Measurements from ENCODE around the gene NUP214. TPM values are rescaled to one million over a fixed set of nuclear protein-coding genes. Genes with fewer than 3 reads are reported as not detected.
A peak's percentile ranks its signal among the peaks of the same experiment; 100 is the strongest.

The NUP214 gene
- polyA plus RNA-seq, 1 donor from 2014 or later: 23.0 TPM

DNA sequence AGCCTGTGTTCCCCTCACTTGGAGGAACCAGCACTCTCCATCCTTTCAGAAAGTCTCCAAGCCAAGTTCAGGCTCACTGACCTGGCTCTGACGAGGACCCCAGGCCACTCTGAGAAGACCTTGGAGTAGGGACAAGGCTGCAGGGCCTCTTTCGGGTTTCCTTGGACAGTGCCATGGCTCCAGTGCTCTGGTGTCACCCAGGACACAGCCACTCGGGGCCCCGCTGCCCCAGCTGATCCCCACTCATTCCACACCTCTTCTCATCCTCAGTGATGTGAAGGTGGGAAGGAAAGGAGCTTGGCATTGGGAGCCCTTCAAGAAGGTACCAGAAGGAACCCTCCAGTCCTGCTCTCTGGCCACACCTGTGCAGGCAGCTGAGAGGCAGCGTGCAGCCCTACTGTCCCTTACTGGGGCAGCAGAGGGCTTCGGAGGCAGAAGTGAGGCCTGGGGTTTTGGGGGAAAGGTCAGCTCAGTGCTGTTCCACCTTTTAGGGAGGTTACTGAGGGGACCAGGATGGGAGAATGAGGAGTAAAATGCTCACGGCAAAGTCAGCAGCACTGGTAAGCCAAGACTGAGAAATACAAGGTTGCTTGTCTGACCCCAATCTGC is 4.7 kb upstream of the NUP214 start:
- peaks cover 4 to 10% (median 8%) of the 10 kb centered on the region in 3 donors for H3K4me1 Mint-ChIP-seq
- H3K36me3 Mint-ChIP-seq: no peaks in the 10 kb centered on the region
- H3K4me3 Mint-ChIP-seq: no peak overlapping the region
- H3K27me3 Mint-ChIP-seq: peaks cover 12% of the 10 kb centered on the region
- peaks cover 0 to 1% (median 0%) of the 10 kb centered on the region in 3 donors for H3K9me3 Mint-ChIP-seq
- H3K27ac Mint-ChIP-seq: no peak overlapping the region

DNA sequence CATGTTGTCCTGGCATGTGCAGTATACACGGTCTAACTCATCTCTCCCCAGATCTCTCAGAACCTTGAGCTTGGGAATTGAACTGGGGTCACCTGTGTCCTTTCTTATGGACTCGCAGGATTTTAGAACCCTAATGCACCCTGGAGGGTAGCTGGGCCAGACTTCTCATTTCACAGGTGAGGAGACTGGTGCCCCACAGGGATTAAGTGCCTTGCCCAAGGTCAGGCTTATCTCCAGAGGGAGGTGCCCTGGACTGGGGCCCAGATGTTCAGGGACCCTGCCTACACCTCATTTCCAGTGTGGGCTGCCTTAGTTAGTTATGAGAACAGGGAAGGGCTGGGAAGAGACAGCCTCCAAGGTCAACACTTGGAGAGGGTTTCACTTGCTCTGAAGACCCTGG is 4.0 kb upstream of the NUP214 start:
- Mint-ChIP-seq H3K27ac (no peak overlapping the region), H3K4me3 (peak overlapping the region in 1 of 4 donors; percentile 52), H3K36me3 (no peaks in the 10 kb centered on the region), H3K27me3 (peaks cover 12% of the 10 kb centered on the region), H3K9me3 (peaks cover 0 to 1% (median 0%) of the 10 kb centered on the region in 3 donors), H3K4me1 (peaks cover 8 to 13% (median 13%) of the 10 kb centered on the region in 3 donors)

DNA sequence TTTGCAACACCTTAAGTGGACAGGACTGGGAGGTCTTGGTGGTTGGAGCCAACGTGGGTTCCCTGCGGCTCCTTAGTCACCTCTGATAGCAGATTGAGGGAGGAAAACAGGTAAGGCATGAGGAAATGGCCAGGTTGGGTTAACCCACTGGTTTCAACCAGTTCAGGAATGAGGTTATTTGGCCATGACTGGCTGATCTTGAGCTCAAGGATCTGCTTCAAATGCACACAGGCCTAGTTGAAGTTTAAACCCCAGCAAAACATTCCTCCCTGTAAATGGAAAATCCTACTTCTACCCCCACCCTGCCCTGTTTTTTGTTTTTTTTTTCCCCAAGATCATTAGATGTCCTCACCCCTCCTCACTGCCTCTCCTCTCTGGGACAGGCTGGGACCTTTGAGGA is 3.2 kb upstream of the NUP214 start:
- Mint-ChIP-seq H3K4me1 (peaks cover 10 to 13% (median 13%) of the 10 kb centered on the region in 3 donors), H3K27me3 (peaks cover 12% of the 10 kb centered on the region), H3K9me3 (peaks cover 0 to 1% (median 0%) of the 10 kb centered on the region in 3 donors), H3K27ac (peak overlapping the region in 1 of 3 donors; percentile 36), H3K4me3 (peak overlapping the region in 1 of 4 donors; percentile 52), H3K36me3 (no peaks in the 10 kb centered on the region)

DNA sequence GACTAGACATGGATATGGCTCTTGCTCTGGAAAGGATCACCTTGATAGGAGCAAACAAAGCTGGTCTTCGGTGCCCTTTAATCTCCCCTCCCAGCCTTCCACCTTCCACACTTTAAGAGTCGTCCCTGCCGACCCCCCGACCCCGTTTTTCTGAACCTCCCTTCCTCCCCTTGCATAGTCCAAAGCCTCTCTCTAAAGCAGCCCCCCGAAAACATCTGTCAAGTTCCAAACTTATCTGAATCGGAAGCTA is 423 bp upstream of the NUP214 start:
- Mint-ChIP-seq H3K36me3 (no peaks in the 10 kb centered on the region), H3K9me3 (no peaks in the 10 kb centered on the region), H3K27me3 (peaks cover 2% of the 10 kb centered on the region), H3K4me1 (peaks cover 17 to 20% (median 18%) of the 10 kb centered on the region in 3 donors), H3K27ac (peak overlapping the region; percentile 93 to 99 (median 97)), H3K4me3 (peak overlapping the region; percentile 95 to 99 (median 99))

DNA sequence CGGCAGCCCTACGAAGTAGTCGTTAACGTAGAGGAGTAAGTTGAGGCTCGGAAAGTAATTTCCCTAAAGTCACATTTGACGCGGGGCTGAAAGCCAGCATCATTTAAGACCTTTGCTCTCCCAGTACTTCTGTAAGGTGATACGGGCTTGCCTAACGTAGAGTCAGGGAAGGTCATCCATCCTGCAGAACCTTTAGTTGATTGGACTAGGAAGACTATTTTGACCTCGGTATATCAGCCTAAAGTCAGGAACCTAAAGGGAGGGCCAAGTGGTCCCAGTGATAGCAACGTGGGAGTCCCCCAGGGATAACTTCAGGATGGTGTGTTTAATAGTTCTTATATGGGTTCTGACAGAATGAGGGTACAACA is 657 bp downstream of the NUP214 start:
- Mint-ChIP-seq H3K27me3 (no peaks in the 10 kb centered on the region), H3K9me3 (no peaks in the 10 kb centered on the region), H3K36me3 (no peaks in the 10 kb centered on the region), H3K4me3 (peak overlapping the region; percentile 95 to 99 (median 99)), H3K4me1 (peaks cover 18 to 20% (median 18%) of the 10 kb centered on the region in 3 donors), H3K27ac (peak overlapping the region; percentile 93 to 99 (median 97))

DNA sequence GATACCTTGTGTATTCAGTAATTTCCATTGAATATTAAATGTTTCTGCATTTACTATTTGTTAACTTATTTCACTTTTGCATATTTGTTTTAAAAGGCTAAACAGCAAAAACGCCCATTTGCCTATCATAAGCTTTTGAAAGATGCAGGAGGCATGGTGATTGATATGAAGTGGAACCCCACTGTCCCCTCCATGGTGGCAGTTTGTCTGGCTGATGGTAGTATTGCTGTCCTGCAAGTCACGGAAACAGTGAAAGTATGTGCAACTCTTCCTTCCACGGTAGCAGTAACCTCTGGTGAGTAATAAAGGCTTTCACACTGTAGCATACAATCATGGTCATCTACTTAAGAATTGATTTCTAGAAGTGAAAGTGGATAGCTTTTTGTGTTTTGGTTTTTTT is 3.8 kb downstream of the NUP214 start:
- peak overlapping the region in 1 of 4 donors; percentile 66 for H3K4me3 Mint-ChIP-seq
- no peaks in the 10 kb centered on the region for H3K36me3 Mint-ChIP-seq

DNA sequence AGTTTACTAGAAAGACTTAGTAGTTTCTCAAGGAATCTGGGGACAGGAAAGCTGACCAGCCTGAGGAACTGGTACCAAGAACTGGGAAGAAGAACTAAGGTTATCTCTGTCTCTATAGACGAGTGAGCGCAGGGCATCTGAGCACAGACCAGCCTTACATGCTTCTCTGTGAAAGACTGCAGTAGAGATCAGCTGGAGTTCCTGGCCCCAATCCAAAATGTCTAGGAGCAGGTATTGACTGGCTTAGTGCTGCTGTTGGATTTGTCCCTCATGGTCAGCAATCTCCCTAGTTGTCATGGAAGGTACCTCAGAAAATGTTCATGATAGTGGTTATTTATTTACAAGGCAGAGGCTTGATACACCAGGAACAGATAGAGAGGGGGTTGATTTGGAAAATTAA is 13.3 kb downstream of the NUP214 start:
- Mint-ChIP-seq H3K27ac (no peak overlapping the region), H3K9me3 (no peaks in the 10 kb centered on the region), H3K27me3 (no peaks in the 10 kb centered on the region), H3K4me1 (peaks cover 0 to 4% (median 1%) of the 10 kb centered on the region in 3 donors), H3K4me3 (no peak overlapping the region), H3K36me3 (peaks cover 2% of the 10 kb centered on the region)

More for the DNA sequence above, 3.8 kb downstream of the NUP214 start:
- Mint-ChIP-seq H3K27me3 (no peaks in the 10 kb centered on the region), H3K27ac (no peak overlapping the region), H3K4me1 (peaks cover 18 to 20% (median 18%) of the 10 kb centered on the region in 3 donors), H3K9me3 (no peaks in the 10 kb centered on the region)

DNA sequence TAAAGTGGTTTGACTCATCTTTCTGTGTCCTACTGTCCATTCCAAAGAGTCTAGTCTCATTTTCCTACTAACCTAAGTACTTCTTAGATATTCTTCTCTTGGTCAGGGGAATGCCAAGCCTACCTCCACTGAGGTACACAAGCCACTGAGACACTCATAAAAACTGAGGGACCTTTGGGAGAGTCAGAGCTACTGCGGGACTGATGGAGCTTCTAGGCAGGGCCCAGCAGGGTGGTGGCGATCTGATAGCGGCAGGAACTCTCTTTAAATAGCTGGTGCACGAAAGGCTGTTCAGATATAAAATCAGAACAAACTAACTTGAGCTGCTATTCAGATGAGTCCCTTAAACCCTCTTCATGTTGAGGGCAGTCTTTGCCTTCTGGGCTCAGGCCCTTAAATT is 14.7 kb downstream of the NUP214 start:
- H3K36me3 Mint-ChIP-seq: peaks cover 2% of the 10 kb centered on the region
- peaks cover 0 to 5% (median 1%) of the 10 kb centered on the region in 3 donors for H3K4me1 Mint-ChIP-seq
- H3K27me3 Mint-ChIP-seq: no peaks in the 10 kb centered on the region
- H3K27ac Mint-ChIP-seq: no peak overlapping the region
- no peaks in the 10 kb centered on the region for H3K9me3 Mint-ChIP-seq
- no peak overlapping the region for H3K4me3 Mint-ChIP-seq

DNA sequence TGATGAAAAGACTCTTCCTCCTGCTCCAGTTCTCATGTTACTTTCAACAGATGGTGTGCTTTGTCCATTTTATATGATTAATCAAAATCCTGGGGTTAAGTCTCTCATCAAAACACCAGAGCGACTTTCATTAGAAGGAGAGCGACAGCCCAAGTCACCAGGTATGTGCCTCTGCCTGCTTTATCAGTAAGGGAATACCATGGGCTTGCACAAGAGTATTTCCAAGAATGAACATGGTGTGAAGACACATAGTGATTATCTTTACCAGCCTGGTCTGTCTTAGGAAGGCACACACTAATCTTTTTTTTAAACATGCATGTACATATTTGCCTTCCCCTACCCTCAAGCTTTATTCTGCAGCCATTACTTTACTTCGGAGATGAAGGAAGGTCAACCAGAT is 15.2 kb downstream of the NUP214 start:
- H3K27me3 Mint-ChIP-seq: no peaks in the 10 kb centered on the region
- peaks cover 0 to 5% (median 1%) of the 10 kb centered on the region in 3 donors for H3K4me1 Mint-ChIP-seq
- H3K27ac Mint-ChIP-seq: no peak overlapping the region
- peaks cover 2% of the 10 kb centered on the region for H3K36me3 Mint-ChIP-seq
- no peak overlapping the region for H3K4me3 Mint-ChIP-seq
- no peaks in the 10 kb centered on the region for H3K9me3 Mint-ChIP-seq

DNA sequence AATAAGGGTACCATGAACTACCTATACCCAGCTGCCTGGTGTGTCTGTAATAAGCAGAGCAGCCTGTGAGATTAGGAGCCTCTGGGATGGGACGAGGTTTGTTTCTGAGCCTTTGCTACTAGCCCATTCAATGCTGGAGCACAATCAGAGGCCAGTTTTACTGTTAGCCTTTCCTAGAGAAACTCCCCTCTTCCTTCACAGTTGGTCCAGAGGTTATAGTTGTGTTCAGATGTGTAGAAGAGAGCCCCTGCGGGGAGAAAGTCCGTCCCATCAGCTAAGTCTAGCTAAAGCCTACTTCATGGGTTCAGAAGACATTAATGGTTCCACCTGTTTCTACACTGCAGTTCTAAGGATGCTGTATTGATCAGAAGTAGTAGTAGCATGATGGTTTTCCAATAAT is 16.8 kb downstream of the NUP214 start:
- H3K4me3 Mint-ChIP-seq: no peak overlapping the region
- no peaks in the 10 kb centered on the region for H3K36me3 Mint-ChIP-seq
- H3K9me3 Mint-ChIP-seq: no peaks in the 10 kb centered on the region
- peaks cover 0 to 8% (median 1%) of the 10 kb centered on the region in 3 donors for H3K4me1 Mint-ChIP-seq
- H3K27me3 Mint-ChIP-seq: no peaks in the 10 kb centered on the region
- no peak overlapping the region for H3K27ac Mint-ChIP-seq

DNA sequence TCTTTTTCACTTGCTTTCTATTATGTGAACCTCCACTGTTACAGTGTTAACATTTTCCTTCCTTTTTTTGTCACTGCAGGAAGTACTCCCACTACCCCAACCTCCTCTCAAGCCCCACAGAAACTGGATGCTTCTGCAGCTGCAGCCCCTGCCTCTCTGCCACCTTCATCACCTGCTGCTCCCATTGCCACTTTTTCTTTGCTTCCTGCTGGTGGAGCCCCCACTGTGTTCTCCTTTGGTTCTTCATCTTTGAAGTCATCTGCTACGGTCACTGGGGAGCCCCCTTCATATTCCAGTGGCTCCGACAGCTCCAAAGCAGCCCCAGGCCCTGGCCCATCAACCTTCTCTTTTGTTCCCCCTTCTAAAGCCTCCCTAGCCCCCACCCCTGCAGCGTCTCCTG is 18.8 kb downstream of the NUP214 start:
- H3K4me1 Mint-ChIP-seq: peaks cover 0 to 4% (median 3%) of the 10 kb centered on the region in 3 donors
- H3K4me3 Mint-ChIP-seq: no peak overlapping the region
- no peaks in the 10 kb centered on the region for H3K9me3 Mint-ChIP-seq
- no peak overlapping the region for H3K27ac Mint-ChIP-seq
- peaks cover 3% of the 10 kb centered on the region for H3K36me3 Mint-ChIP-seq
- H3K27me3 Mint-ChIP-seq: no peaks in the 10 kb centered on the region

DNA sequence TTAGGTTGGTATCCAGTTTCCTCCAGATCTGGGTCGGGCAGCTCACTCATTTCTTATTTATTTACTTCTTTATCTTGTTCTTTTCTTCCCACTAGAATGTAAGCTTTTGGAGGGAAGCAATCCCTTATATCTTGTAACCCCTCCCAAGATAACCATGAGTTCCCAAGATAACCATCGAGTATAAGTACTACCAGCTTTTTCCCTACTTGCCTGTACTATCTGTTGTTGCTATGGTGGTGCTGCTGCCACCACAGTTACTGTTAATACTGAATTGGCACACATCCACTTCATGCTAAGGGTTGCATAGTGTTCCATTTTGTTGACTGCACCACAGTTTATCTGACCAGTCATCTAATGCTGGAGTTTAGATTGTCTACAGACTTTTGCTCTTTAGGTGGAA is 19.9 kb downstream of the NUP214 start:
- H3K4me1 Mint-ChIP-seq: peaks cover 0 to 4% (median 3%) of the 10 kb centered on the region in 3 donors

DNA sequence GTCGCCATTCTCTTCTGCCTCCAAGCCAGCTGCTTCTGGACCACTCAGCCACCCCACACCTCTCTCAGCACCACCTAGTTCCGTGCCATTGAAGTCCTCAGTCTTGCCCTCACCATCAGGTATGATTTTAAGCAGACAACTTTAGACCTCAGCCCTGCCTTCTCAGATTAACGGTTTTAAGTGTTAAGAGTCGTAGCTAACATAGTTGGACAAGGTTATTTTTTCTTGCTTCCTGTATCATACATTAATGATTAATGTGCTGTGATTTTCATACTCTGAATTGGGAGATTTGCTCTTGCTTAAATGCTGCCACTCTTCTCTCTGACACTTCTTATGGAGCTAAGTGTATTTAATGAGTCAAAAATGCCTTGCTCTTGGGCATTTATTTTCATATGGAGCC is 20.8 kb downstream of the NUP214 start:
- no peak overlapping the region for H3K27ac Mint-ChIP-seq
- H3K9me3 Mint-ChIP-seq: no peaks in the 10 kb centered on the region
- no peak overlapping the region for H3K4me3 Mint-ChIP-seq
- H3K36me3 Mint-ChIP-seq: peaks cover 9% of the 10 kb centered on the region
- H3K27me3 Mint-ChIP-seq: no peaks in the 10 kb centered on the region
- peaks cover 0 to 4% (median 2%) of the 10 kb centered on the region in 3 donors for H3K4me1 Mint-ChIP-seq

More for the DNA sequence above, 19.9 kb downstream of the NUP214 start:
- no peaks in the 10 kb centered on the region for H3K9me3 Mint-ChIP-seq
- H3K27ac Mint-ChIP-seq: peak overlapping the region in 1 of 3 donors; percentile 68
- H3K27me3 Mint-ChIP-seq: no peaks in the 10 kb centered on the region
- peaks cover 7% of the 10 kb centered on the region for H3K36me3 Mint-ChIP-seq
- no peak overlapping the region for H3K4me3 Mint-ChIP-seq

DNA sequence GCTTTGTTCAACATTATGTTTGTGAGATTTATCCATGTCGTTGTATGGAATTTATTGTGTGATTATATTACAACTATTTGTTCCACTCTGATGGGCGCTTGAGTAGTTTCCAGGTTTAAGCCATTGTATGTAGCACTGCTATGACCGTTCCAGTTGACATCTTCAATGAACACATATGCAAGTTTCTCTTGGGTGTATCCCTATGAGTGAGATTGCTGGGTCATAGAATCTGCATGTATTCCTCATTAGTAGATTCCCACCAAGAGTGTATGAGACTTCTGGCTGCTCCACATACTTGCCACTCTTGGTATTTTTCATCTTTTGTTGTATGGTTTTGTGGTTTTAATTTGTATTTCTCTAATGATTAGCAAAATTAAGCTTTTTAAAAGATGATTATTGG is 22.9 kb downstream of the NUP214 start:
- H3K27me3 Mint-ChIP-seq: no peaks in the 10 kb centered on the region
- H3K4me1 Mint-ChIP-seq: peaks cover 0 to 4% (median 2%) of the 10 kb centered on the region in 3 donors
- no peak overlapping the region for H3K4me3 Mint-ChIP-seq
- no peaks in the 10 kb centered on the region for H3K9me3 Mint-ChIP-seq
- no peak overlapping the region for H3K27ac Mint-ChIP-seq
- H3K36me3 Mint-ChIP-seq: peaks cover 11% of the 10 kb centered on the region

DNA sequence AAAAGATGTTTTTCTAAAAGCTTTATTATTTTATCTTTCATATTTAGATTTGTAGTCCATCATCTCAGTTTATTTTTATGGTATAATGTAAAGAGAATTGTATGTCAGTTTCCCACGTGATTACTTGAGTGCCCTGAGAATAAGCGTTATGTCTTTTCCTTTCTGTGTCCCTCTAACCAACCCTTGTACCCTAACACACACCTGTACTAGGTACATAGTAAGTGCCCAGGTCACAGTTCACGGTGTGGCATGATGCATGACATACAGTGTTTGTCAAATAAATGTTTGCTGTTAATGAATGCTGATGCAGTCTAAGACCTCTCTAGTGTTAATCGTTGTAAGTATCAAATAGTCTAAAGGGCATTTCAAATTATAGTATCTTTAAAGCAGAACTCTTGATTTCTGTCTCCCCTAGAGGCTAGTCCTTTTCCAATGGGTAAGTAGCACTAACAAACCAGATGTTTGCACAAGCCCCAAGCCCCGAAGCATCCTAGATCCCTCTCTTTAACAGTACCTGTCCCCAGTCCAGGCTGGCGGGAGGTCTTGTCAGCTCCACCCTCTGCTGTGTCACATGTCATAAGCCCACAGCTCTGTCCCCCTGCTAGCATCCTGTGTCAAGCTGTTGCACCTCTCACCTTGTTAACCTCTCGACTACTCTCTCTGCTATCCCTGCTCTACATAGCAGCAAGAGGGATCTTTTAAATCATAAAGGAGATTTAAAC is 23.7 kb downstream of the NUP214 start:
- Mint-ChIP-seq H3K27me3 (no peaks in the 10 kb centered on the region), H3K27ac (no peak overlapping the region), H3K4me3 (no peak overlapping the region), H3K4me1 (peaks cover 0 to 4% (median 2%) of the 10 kb centered on the region in 3 donors), H3K9me3 (no peaks in the 10 kb centered on the region), H3K36me3 (peaks cover 11% of the 10 kb centered on the region)

DNA sequence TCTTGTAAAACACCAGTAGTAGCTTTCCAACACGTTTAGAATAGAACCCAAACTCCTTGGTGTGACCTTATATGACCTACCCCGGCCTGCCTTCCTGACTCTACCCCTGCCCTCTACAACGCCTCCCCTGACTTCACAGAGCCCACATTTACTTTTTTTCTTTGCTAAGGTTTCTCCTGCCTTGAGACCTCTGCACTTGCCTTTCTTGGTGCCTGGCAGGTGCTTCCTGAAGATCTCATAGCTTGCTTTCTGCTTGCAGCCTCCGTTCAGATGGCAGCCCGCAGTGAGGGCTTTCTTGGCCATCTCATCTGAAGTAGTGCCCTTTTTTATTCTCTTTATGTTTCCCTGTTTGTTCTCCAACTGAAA is 24.3 kb downstream of the NUP214 start:
- Mint-ChIP-seq H3K27me3 (no peaks in the 10 kb centered on the region), H3K4me3 (no peak overlapping the region), H3K27ac (no peak overlapping the region), H3K9me3 (no peaks in the 10 kb centered on the region), H3K36me3 (peaks cover 13% of the 10 kb centered on the region), H3K4me1 (peaks cover 0 to 3% (median 2%) of the 10 kb centered on the region in 3 donors)
